ENCODE measurements around the gene AXIN2.

AXIN2 gene

GRCh38 chr17:65583921-65584603, 22.6 kb upstream of the AXIN2 start:
- no peak for DNase-seq

DNA sequence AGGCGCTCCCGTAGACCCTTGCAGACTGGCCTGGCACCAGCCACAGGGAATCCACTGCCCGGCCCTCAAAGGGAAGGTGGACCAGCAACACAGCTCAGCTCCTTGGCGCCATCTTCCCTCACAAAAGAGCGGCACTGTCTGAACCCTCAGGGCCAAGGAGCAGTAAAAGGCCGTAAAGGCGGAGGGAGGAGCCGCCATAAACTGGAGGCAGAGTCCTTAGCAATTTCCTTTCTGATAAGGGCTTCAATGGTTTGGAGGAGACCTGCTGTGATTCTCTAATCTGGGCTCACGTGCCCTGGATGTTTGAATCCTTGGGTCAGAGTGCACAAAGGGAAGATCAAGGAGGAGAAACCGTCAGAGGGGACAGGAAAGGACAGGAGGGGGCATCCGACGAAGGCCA, 15.5 kb upstream of the AXIN2 start:
- no peak for DNase-seq

- DNase-seq = no peak
Measured at GRCh38 chr17:65573282-65573602, 11.8 kb upstream of the AXIN2 start.

GRCh38 chr17:65572581-65573281, 11.3 kb upstream of the AXIN2 start:
- DNase-seq = no peak

DNA sequence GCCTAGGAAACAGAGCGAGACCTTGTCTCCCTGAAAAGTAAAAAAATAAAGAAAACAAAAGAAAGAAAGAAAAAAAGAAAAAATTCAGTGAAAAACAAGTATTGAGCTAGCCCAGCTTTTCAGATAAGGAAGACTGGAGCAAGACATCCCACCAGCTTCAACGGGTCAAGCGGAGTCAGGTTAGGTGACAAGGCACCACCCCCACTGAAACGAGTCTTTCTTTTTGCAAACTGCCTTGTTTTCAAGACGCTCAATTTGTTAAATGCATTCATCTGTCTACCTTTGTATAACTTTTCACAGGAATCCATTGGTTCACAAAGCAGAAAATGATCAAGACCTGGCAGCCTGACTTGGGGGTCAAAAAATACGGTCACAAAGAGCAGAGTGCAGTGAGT, 10.7 kb upstream of the AXIN2 start:
- DNase-seq = no peak

DNA sequence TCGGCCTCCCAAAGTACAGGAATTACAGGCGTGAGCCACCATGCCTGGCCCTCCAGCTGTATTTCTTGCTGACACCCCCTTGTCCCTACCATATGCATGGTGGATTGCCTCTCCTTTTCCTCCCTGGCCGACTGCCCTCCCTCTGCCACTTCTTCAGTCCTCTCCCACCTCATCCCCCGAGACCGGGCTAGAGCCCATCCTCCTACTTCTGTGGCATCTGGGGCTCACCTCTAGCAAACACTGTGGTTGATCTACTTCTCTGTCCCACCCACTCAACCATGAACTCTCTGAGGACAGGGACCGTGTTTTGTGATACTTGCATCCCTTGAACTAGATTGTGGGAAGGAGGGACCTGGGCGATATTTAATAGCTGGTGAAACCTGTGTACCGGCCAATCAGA, 7.5 kb upstream of the AXIN2 start:
- DNase-seq = no peak

GRCh38 chr17:65567566-65567965, 6.1 kb upstream of the AXIN2 start:
- DNase-seq = no peak

DNA sequence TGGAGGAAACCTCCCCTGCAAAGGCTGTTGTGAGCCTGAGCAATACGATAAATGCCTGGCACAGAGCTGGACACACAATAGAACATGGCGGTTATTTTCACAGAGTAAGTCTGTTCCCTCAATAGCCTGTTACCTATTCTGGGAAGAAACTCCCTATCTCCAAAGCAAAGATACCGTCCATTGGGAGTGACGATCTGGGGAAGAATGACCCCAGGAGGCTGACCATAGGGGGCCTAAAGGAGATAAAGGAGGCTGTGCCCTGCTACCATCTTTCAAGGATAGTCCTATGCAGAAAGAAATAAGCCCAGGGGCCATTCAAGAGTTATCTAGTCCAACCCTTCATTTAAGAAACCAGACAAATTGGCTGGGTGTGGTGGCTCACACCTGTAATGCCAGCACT, 4.1 kb upstream of the AXIN2 start:
- no peak for DNase-seq

DNA sequence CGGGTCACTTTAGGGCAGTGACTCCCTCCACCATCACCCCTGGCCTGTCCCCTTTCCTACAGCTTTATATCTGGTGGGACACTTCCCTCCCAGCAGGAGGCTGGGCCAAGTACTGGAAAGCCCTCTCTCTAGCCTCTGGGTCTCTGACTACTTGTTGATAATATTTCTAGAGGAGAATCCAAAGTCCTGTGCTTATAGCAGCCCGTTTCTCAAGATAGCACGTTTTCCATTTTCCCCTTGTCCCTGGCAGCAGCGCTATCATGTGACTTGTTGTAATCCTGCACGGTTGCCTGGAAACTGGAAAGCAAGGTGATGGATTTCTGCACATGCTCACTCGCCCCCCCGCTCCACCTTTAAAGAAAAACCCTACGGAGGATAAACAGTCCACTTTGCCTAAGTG, 3.3 kb upstream of the AXIN2 start:
- DNase-seq = peak; percentile 50

DNA sequence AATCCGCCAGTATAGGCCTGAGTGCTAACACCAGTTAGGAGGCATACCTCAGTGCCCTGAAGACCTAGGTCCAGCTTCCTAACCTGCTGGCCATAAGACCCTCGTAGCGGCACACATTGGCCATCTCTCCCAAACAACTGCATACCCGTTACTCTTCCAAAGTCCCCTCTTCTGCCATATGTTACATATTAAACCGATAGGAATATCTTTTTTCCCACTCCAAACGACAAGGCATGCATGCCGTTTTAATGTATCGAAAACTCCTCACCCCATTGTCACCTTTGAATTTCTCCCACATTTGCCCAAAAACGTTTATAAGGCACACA, 721 bp upstream of the AXIN2 start:
- DNase-seq = no peak

GRCh38 chr17:65560628-65561451, 608 bp downstream of the AXIN2 start:
- peak; percentile 24 for DNase-seq

DNA sequence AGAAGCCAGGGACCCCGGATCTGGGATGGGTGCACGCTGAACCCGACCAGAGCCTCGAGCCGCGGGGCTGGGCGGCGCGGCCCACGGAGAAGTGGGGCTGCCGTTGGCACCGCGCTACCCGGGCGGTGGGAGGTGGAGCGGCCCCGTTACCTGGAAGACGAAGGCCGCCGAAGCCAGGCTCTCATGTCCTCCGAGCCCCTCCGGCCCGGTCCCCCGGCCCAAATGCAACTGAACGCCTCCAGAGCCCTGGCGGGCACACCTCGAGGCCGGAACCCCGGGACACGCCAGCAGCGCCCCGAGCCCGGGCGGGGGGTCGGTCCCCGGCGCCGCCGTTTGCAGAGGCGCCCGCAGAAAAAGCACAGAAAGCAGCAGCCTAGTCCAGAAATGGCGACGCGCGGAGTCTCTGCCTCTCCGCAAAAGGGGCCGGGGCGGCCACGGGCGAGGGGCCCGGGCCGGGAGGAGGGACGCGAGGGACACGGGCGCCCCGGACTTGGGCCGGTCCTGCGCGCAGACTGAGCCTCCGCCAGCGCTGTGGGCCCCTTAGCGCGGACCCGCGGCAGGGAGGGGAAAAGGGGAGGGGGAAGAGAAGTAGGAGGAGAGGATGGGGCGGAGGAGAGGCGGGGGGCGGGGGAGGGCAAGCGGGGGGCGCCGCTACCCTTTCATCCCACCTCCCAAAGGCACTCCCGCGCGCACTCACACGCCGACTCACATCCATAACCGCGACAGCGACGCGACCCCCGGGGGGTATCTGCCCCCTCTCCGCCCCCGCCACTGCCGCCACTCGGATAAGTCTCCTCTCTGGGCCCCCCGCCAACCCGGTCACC, 1.4 kb downstream of the AXIN2 start:
- no peak for DNase-seq

DNA sequence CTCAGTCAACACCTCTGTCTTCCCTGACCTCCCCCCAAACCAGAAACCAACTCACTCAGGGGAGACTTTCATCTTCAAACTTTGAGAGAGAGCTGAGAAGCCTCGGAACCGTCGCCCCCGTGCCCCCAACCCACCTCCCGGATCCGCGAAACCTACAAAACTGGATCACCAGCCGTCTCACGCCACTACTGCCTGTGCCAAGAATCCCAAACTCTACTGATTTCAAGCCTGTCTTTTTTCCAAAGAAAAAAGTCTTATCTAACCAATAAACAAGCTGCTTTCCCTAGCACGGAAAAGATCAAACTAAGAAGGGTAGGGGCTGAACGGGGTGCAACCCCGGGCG, 2.0 kb downstream of the AXIN2 start:
- DNase-seq = no peak

DNA sequence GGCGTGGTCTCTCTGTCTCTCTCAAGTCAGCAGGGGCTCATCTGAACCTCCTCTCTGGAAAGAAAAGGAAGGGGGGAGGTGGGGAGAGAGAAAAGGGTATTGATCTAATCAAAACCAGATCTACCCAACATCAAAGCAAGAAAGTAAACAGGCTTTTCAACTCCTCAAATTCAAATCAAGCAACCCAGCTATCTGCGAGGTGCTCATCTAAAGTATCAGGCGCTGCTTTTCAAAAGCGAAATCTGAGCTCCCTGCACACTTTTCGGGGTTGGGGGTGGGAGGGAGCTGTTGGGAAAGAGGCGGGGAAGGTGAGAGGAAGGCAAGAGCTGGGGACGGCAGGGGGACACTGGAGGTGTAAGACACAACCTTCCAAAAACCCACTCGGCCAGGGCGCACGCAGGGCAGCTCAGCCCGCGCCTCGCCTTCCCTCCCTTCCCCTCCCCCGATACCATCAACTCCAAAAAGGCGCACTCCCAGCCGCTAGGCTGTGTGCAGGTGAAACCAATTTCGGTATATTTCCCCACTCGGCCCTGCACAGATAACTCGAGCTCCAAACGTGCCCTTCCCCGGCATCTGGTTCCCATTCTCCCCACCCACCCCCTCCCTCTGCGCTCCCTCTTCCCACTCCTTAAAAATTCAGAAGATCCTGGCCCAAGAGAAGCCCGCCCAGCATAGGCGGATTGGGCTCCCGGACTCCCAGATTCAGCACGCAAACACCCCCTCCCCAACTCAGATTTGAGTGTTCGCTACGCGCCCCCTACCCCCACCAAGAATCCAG, 2.6 kb downstream of the AXIN2 start:
- DNase-seq = no peak

GRCh38 chr17:65558311-65558682, 3.2 kb downstream of the AXIN2 start:
- no peak for DNase-seq

DNA sequence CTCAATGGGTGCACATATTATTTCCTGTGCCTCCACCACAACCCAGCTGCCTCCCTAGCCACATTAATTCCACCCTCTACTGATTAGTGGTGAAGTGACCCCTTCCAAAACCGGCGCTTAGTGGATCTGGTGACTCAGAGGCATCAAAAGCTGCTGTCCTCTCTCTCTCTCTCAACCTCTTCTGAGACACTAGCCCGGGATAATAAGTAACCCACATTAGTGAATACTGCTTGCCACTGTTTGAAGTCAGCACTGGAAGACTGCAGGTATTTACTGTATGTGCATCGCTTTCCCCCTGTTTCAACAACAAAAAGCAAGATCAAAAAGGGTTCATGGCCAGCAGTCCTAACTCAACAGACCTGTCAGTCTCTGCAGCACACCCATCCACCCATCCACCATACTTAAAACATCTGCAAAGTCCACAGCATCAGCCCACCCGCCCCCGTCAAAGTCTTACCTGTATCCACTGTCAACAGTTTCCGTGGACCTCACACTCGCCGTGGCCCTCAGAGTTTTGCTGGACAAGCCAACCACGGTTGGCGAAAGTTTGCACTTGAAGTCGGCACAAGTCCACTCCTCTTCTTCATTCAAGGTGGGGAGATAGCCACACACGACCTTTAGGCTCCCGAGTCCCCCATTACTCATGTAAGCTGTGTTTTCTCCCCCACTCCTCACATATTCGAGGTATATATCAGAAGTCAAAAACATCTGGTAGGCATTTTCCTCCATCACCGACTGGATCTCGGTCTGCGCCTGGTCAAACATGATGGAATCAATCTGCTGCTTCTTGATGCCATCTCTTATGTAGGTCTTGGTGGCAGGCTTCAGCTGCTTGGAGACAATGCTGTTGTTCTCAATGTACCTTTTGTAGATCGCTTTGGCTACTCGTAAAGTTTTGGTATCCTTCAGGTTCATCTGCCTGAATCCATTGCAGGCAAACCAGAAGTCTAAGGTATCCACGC, 3.8 kb downstream of the AXIN2 start:
- no peak for DNase-seq

DNA sequence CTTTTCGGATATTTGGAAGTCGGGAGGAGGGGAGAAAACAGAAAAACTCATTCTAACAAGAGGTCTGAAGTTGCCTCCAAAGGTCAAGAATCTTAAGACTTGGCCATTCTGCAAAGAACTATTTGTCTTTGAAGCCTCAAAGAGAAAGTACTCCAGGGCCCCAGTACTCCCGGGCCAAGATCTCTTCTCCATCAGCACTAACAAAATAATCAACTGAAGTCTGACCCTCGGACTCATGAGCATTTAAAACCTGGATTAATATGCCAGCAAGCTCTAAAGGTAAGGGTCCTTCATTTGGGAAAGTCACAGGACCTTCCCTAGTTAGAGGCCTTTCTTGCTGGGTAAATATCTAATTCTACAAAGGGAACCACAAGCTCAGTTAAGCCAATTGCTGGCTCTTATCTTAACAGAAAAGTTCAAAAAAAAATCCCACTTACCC, 4.5 kb downstream of the AXIN2 start:
- DNase-seq = no peak

GRCh38 chr17:65556014-65556909, 5.2 kb downstream of the AXIN2 start:
- DNase-seq = peak; percentile 32

- no peak for DNase-seq
Measured at GRCh38 chr17:65554553-65555223, 6.8 kb downstream of the AXIN2 start.
